Measurements from ENCODE around the gene LAMC3.

GRCh38 chr9:131140550-131140949, 131.6 kb downstream of the LAMC3 start:
- no peak for TF ChIP-seq TAF1 (IDR thresholded peaks at IDR 0.05; ENCODE audit: borderline replicate concordance, low read depth, low read length)
- no peak for TF ChIP-seq CTCF (IDR thresholded peaks at IDR 0.05)

Measured in SK-N-SH (cell line).